GM19395 (cell line): ENCODE data around the gene TCF25.
"Not testable (repeated sequence)": the region's sequence is repeated elsewhere in the genome, so short reads cannot be mapped to it uniquely, and the experiment has no call there.

Source experiments
- ATAC-seq: cut with Tn5 transposase; IDR thresholded peaks from one replicate; pipeline ENCODE4 v1.9.1; 2021; ENCODE audit warnings: mild to moderate bottlenecking, moderate library complexity; ENCODE audit not compliant: unreplicated experiment

TCF25 gene

DNA sequence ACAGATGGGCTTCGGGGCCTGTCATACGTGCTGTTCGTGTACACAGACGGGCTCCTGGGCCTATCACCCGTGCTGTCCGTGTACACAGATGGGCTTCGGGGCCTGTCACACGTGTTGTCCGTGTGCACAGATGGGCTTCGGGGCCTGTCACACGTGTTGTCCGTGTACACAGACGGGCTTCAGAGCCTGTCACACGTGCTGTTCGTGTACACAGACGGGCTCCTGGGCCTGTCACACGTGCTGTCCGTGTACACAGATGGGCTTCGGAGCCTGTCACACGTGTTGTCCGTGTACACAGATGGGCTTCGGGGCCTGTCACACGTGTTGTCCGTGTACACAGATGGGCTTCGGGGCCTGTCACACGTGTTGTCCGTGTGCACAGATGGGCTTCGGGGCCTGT is 5.7 kb downstream of the TCF25 start:
- ATAC-seq, result not testable (repeated sequence)

DNA sequence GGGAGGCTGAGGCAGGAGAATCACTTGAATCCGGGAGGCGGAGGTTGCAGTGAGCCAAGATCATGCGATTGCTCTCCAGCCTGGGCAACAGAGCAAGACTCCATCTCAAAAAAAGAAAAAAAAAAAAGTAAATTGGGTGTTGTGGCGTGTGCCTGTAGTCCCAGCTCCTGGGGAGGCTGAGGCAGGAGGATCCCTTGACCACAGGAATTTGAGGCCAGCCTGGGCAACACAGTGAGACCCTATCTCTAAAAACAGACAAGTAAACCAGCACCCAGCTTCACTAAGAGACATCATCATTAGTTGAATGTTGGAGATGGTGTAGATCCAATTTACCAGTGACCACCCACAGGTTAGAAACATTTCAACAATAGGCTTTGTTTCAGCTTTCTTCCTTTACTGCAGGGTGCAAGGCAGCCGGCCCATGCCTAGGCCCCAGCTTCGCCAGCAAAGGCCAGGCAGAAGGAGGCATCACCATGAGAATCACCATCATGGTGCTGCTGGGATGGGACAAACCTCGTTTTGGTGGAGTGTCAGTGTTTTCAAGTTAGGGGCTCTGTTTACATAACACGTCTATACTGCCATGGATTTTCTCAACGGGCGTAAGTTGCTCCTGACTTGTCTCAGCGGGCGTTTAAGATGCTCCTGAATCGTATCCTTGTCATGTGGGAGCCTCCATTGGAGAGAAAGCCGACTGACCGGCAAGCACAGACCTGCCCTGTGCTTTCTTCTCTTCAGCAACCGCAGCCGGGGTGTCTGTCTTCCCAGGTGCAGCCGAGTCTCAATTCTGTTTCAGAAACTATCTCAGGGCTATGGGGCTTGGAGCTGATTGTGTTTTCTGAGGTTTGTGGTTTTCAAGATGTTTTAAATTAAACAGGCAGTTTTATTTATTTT is 7.3 kb downstream of the TCF25 start:
- no peak for ATAC-seq

DNA sequence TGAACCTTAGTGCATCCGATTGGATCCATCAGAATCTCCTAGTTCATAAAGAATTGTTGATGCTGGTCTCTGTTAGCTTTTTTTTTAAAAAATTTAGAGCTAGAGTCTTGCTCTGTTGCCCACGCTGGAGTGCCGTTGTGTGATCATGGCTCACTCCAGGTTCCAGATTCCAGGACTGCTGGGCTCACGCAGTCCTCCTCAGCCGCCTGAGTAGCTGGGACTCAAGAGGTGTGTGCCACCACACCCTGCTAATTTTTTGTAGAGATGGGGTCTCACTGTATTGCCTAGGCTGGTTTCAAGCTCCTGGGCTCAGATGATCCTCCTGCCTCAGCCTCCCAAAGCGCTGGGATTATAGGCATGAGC is 8.0 kb downstream of the TCF25 start:
- no peak for ATAC-seq

DNA sequence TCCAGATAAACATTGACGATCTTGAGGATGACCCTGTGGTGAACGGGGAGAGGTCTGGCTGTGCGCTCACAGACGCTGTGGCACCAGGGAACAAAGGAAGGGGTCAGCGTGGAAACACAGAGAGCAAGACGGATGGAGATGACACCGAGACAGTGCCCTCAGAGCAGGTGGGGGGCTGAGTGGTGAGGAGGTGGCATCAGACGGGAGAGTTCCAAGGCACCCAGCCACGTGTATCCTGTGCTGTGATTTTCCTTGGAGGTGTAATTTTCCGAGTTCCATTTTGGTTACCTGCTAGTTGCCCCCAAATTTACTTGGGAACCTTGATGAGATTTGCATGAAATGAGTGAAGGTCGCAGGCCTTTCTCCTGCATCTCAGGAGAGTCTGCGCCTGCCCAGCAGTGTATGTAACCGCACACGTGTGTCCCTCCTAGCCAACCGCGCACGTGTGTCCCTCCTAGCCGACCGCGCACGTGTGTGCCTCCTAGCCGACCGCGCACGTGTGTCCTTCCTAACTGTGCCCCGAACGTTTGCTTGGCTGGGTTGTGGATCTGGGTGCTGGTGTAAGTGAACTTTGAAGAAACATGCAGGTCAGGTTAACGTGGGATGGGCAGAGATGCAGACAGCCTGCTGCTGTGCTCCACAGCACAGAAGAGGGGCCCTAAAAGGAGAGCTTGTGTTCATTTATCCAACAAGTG is 10.1 kb downstream of the TCF25 start:
- no peak for ATAC-seq

DNA sequence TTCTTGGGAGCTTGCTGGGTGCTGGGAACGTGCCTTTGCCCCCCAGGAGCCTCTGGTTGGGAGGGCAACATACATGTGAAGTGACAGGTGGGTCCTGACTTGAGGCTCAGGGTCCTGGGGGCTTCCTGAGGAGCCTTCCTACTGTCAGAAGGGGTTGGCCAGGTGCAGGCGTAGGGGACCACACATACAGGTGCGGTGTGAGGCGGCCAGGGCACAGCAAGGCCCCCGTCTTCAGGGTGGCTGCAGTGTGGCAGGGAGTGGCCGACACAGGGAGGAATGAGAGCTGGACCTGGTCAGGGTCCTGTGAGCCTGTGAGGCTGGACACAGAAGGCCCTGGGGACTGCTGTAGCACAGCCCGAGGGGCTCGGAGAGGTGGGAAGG is 10.6 kb downstream of the TCF25 start:
- no peak for ATAC-seq

DNA sequence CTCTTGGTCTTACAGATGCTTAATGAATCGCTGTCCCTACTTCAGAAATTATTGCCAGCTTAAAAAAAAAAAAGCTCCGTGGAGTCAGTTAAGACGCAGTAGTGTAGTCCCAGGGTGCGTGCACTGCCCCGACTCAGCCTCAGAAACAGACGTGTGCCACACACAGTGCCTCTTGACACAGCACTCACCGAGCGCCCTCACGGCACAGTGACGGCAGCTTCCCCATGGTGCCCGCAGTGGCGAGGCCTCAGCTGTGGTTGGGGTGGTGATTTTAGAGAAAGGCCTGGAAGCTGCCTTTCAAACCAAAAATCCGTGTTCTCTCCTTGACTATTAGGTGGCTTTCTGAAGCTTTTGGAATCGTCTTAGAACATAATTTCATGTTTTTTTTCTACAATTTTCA is 13.9 kb downstream of the TCF25 start:
- ATAC-seq, result no peak

DNA sequence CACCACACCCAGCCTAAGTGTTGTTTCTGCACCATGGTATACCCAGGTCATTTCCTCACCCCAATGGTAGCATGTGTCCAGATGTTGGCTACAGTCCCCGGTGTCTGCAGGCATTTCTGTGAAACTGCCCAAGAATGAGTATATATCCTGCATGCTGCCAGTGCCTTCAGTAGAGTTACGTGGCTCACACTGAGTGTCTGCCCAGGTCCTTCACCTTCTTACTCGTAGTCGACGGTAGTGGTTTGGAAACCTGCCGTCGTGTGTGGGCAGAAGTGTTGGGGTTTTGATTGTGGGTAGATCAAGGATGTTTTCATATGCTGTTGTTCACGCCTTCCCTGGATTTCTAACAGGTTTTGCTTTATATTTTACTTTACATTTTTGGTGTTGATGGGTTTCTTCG is 16.8 kb downstream of the TCF25 start:
- ATAC-seq, result no peak

DNA sequence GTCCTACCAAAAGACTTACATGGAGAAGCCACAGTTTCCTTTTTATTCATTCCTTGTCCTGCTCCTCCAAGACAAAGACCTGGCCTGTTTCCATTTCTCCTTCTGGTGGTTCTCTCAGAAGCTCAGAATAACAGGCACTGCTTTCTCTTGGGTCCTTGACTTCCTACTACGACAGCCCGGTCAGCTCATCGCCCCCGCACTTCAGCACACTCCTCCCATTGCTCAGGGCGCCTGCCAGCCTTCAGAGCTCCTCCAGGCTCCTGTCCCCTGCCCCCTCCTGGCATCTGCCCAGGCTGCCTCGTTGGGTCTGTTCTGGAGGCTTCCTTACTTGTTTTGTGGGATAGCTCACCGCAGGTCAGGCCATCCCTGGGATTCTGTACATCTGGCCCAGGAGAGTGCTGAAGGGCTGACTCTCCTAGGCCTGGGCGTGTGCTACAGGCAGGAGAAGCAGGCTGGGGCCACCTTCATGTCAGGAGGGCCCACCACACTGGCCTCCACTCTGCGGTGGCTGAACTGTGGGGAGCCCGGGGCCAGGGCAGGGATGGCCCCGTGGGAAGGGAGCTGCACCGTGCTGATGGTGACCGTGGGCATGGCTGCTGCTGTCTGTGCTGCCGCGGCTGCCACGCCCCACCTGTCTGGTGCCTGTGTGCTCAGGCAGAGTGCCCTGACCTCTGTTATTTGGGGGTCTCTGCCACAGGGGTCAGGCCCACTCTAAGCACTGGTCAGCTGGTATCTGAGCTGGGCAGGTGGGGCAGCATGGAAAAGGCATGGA is 17.7 kb downstream of the TCF25 start:
- ATAC-seq, result no peak

DNA sequence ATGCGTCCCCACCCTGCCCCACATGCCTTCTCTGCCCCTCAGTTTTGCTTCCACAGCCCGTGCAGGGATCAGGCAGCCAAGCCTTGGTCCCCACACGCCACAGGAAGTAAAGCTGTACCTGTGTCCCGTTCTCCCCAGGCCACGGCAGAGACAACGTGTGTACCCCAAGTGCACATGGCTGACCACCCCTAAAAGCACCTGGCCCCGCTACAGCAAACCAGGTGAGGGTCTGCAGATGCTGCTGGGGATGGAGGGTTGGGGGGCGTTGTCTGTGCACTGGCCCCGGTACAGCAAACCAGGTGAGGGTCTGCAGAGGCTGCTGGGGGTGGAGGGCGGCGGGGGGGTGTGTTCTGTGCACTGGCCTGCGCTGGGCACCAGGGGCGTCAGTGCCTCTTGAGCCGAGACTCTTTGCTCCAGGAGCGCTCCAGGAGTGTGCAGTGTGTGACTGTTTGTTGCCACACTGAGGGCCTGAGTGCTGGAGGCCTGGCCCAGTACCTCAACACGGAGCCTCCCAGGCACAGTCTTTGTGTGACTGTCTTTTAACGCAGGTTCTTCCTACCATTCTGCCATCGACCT is 18.8 kb downstream of the TCF25 start:
- no peak for ATAC-seq

DNA sequence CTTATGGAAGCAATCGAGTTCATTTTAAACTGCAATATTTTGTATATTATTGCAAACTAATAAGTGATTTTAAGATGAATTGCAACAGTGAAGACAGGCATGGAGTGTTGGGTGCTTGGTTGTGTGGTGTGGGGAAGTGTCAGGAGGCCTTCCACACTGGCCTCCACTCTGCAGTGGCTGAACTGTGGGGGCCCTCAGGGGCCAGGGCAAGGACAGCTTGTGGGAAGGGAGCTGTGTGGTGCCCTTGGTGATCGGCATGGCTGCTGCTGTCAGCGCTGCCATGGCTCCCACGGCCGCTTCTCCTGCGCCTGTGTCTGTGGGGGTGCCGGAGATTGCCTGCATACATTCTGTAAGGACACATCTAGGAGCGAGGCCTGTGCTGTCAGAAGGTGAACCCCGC is 19.2 kb downstream of the TCF25 start:
- no peak for ATAC-seq

DNA sequence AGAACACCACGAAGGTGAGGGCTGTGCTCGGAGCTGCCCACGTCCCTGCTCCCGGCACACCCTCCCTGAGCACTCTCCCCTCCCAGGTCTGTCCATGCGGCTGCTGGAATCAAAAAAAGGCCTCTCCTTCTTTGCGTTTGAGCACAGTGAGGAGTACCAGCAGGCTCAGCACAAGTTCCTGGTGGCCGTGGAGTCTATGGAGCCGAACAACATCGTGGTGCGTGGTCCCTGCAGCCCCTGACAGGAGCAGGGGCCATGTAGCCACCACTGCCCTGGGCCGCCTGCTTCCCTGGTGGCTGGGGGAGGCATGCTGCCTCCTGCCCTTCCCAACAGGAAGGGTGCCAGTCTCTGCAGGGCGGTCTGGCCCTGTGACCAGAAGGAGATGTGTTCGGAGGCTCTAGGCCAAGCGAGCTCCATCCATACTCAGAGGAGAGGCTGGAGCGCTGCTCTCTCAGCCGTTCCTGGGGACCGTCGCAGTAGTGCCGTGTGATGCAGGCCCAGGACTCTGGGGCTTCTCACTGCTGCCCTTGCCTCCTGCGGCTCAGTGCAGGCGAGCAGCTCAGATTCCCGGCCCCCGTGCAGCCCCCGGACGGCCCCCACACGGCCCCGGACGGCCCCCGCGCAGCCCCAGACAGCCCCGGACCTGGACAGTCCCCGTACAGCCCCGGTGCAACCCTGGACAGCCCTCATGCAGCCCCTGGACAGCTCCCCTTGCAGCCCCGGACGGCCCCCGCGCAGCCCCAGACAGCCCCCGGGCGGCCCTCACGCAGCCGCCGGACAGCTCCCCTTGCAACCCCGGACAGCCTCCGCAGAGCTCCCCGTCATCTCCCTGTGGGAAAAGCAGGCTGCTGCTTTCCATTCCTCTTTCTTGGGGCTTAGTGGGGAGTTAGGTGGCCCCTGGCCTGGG is 20.5 kb downstream of the TCF25 start:
- no peak for ATAC-seq

DNA sequence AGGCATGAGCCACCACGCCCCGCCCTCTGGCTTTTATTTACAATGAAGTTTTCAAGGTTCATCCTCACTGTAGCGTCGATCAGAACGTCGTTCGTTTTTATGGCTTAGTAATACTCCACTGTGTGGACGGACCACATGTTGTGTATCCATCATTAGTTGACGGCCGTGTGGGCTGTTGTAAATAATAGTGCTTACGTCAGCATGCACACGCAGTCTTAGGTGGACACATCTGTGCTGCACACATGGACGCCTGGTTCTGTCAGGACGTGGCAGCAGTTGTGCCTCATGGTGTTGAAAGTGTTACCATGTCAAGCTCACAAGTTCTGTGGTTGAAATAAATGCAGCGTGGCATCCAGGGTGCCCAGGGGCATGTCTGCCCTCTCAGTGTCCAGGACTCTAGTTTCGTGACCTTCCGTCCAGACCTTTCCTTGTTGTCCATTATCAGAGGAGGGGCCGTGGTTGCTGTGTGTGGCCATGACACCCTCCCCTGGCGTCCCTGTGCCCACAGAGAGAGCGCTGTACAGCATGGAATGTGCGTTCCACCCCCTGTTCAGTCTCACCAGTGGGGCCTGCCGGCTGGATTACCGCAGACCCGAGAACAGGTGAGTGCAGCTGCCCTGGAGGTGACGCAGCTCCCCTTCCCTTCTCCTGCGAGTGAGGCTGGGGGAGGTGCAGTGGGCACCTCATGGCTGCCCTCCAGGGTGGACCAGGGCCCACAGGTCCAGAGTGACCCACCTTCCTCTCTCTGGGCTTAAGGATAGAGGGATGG is 22.3 kb downstream of the TCF25 start:
- no peak for ATAC-seq

DNA sequence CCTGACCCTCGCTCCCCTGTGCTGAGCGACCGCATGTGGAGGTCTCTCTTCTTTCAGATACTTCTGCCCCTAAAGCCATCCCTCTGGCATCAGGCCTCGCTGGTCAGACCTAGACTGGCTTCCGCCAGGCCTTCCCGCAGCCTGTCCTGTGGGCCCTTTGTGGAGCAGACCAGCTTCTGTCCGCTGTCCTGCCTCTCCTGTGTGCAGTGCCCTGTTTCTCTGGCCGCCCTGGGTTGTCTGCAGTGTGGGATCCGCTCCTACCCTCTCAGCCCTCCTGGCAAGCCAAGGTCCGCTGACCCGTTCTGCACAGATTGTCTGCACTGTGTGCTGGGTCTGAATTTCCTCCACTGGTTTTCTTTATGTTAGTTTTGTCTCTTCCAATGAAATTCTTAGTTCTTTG is 23.8 kb downstream of the TCF25 start:
- no peak for ATAC-seq

DNA sequence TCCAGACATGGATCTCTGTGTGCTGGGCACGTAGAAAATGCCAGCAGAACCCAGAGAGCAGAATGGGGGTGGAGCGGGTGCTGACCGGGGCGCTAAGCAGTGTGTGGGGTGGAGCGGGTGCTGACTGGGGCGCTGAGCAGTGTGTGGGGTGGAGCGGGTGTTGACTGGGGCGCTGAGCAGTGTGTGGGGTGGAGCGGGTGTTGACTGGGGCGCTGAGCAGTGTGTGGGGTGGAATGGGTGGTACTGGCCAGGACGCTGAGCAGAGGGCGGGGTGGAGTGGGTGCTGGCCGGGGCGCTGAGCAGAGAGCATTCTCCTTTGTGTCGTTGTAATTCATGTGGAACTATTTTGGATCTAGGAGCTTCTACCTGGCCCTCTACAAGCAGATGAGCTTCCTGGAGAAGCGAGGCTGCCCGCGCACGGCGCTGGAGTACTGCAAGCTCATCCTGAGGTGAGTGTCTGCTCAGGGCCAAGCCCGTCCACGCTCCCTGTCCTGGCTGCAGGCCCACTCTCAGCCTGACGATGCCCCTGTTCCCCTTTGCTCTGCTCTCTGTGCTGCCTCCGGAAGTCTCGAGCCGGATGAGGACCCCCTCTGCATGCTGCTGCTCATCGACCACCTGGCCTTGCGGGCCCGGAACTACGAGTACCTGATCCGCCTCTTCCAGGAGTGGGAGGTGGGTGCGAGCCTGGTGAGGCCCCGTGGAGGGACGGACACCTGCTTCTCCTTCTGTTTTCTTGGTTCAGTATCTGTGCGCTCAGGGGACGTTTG is 25.0 kb downstream of the TCF25 start:
- ATAC-seq, result no peak

DNA sequence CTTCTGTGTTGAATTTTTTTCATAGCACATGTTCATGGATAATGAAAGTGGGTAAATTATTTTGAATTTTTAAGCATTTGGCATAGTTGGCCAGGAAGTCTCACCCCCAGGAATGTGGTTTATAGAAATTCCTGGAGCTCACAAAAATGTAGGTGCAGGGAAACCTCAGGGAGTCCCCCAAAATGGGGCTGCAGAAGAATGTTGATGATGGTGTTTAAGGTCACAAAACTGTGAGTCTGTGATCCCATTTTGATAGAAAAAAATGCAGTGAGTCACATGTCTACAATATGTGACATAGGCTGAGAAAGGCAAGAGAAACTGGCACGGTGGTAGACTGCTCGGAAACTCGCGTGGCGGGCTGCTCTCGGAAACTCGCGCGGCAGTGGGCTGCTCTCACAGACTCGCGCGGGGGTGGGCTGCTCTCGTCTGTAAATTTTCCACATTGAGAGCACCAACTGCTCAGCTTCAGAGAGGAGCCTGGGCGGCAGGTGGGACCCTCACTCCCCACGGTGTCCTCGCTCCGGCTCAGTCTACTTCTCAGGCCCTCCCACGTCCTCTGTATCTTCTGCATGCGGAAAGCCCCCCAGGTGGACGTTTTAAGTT is 26.6 kb downstream of the TCF25 start:
- no peak for ATAC-seq

DNA sequence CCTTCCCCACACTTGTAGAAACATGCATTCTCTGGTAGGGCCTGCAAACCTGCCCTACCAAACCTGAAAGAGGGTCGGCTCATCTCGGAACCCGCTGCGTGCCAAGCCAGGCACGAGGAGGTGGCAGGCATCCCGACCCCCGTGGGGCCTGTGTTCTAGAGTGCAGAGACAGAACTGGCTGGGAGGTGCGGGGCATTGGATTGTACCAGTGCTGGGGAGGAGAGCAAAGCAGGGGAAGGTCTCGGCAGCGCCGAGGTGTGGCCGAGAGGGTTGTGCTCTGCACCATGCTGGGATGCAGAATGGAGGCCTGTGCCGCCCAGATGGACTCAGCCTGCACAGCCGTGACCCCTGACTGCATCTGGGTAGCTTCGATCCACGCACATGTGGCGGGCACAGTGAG is 27.5 kb downstream of the TCF25 start:
- no peak for ATAC-seq

DNA sequence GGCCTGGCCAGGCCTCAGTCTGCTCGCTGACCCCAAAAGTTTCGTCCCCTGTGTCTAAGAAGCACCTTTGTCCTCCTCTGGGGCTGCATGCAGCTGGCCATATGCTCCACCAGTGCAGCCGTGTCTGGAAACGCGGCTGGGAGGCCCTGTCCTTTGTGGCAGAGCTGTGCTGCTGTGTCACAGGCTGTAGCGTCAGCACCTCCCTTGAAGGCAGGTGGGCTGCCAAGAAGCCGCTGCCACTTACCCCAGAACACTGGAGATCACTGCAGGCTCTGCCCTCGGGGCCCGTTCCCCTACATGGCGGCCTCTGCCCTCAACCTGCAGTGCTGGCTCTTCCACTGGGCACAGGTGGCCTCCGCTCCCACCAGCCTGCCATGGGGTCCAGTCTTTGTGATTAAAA is 29.6 kb downstream of the TCF25 start:
- ATAC-seq, result no peak

DNA sequence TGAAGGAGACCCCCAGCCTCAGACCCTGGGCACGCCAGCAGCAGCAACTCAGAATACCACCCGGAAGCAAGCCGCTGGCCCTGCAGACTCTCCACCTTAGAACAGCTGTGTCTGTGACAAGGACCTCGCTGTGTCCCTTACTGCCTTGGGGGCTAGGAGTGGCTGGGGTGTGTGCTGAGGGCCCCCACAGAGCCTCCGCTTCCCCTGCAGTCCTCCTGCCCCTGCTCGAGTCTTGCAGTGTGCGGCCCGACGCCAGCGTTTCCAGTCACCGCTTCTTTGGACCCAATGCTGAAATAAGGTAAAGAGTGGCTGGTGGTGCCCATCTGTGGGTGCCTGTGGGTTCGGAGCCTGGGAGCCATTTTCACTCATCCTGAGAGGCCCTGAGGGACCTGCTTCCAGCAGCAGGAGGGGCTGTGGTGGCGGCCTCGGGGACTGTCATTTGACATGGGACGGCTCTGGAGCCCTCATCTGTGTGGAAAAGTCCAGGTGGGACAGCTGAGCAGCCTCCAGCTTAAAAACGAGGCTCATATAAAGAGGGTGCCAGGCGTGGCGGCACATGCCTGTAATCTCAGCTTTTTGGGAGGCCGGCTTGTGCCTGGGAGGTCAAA is 30.6 kb downstream of the TCF25 start:
- ATAC-seq, result no peak
